K562 (cell line): ENCODE data around the gene THSD8. TPM values are rescaled to one million over a fixed set of nuclear protein-coding genes. Genes with fewer than 3 reads are reported as not detected.
A peak's percentile ranks its signal among the peaks of the same experiment; 100 is the strongest.

Source experiments
- ATAC-seq: fragments of 200-7000 bp; cut with Tn5 transposase; 3 replicates; pipeline ENCODE4 v1.9.1; 2020; ENCODE audit warnings: moderate library complexity
- BruUV-seq: library from RNA; stranded (reverse); fragments of 400-500 nt; replicated peaks from 2 replicates; lab custom pipeline; 2021; lab: Mats Ljungman, UMichigan
- CTCF ChIA-PET: fragments of 300-600 bp; formaldehyde crosslinking; extraction: SDS; loops from one replicate; lab custom pipeline; 2021; ENCODE audit warnings: low intra/inter-chr PET ratio; lab: Yijun Ruan, JAX
- POLR2A ChIA-PET: fragments of 300-600, 350-650 bp; sonication (Branson Sonifier 250); formaldehyde crosslinking; extraction: SDS; loops from one replicate; lab custom pipeline; 2021; ENCODE audit warnings: antibody characterized with exemption, inconsistent platforms; lab: Yijun Ruan, JAX
- DNase-seq, 4 experiments: peaks; one replicate each; pipeline versions ENCODE4 v3.0.0 to v3.0.0-alpha.2; 2011 to 2018; ENCODE audit warnings: low spot score in 3 of 4, mixed read lengths in 3 of 4; ENCODE audit errors: extremely low read depth in 1 of 4
- FAIRE-seq: peaks from 2 replicates; lab custom pipeline; 2011; peaks lifted over from hg19 to GRCh38; lab: Jason Lieb, UNC
- H2AFZ ChIP-seq: 2 replicates; pipeline ENCODE4 v1.6.0; 2011; ENCODE audit warnings: low read depth, low read length, control low read depth, inconsistent platforms
- H3K27ac ChIP-seq: fragments of 200-600 bp; 3 replicates; pipeline ENCODE4 v1.8.0; 2011; ENCODE audit warnings: low read depth, mild to moderate bottlenecking, control low read depth, inconsistent platforms, low read length, moderate library complexity, mixed read lengths; ENCODE audit errors: extremely low read depth
- H3K27me3 ChIP-seq, 2 experiments: fragments of 300-600 bp in 1 of 2; 2 replicates in 1 of 2; 3 replicates in 1 of 2; pipeline versions ENCODE4 v1.6.0 to v1.8.0; 2011; ENCODE audit warnings: inconsistent platforms in 2 of 2, low read length in 2 of 2, mild to moderate bottlenecking in 1 of 2, mixed read lengths in 1 of 2, moderate library complexity in 1 of 2; ENCODE audit not compliant: control insufficient read depth in 2 of 2, insufficient read depth in 2 of 2
- H3K36me3 ChIP-seq: fragments of 300-600 bp; 3 replicates; pipeline ENCODE4 v1.8.0; 2011; ENCODE audit warnings: mild to moderate bottlenecking, low read length, inconsistent platforms; ENCODE audit not compliant: control insufficient read depth, insufficient read depth
- H3K4me1 ChIP-seq, 2 experiments: fragments of 200-600 bp in 1 of 2; replicated peaks in 1 of 2; 2 replicates in 1 of 2; 3 replicates in 1 of 2; pipeline versions ENCODE4 v1.5.1 to v1.8.0; 2011; ENCODE audit warnings: inconsistent platforms in 2 of 2, low read length in 2 of 2, mild to moderate bottlenecking in 1 of 2, mixed read lengths in 1 of 2, moderate library complexity in 1 of 2; ENCODE audit not compliant: control insufficient read depth in 2 of 2, insufficient read depth in 2 of 2
- H3K4me2 ChIP-seq: 2 replicates; pipeline ENCODE4 v1.6.1; 2011; ENCODE audit warnings: low read length, control low read depth, inconsistent platforms, mixed read lengths; ENCODE audit not compliant: insufficient read depth
- H3K4me3 ChIP-seq: fragments of 200-600 bp; sonication (generic), shearing (Covaris generic); 2 replicates; pipeline ENCODE4 v1.5.1; 2016; ENCODE audit warnings: control low read depth, inconsistent platforms
- H3K79me2 ChIP-seq: fragments of 200-600 bp; 3 replicates; pipeline ENCODE4 v1.8.0; 2011; ENCODE audit warnings: low read length, inconsistent platforms; ENCODE audit not compliant: control insufficient read depth, insufficient read depth
- H3K9ac ChIP-seq, 2 experiments: 2 replicates each; pipeline versions ENCODE4 v1.6.0 to v1.6.1; 2011; ENCODE audit warnings: low read depth in 2 of 2, low read length in 2 of 2, control low read depth in 1 of 2, inconsistent platforms in 1 of 2, mild to moderate bottlenecking in 1 of 2, mixed read lengths in 1 of 2; ENCODE audit not compliant: insufficient read depth in 1 of 2
- H3K9me1 ChIP-seq: one replicate; pipeline ENCODE4 v1.6.0; 2011; ENCODE audit warnings: inconsistent platforms, mild to moderate bottlenecking, low read length, moderate library complexity; ENCODE audit not compliant: control insufficient read depth, insufficient read depth
- H3K9me3 ChIP-seq: replicated peaks from 2 replicates; pipeline ENCODE4 v1.5.1; 2011; ENCODE audit warnings: low read depth, low read length, inconsistent platforms; ENCODE audit not compliant: control insufficient read depth, insufficient read depth
- H4K20me1 ChIP-seq: replicated peaks from 2 replicates; pipeline ENCODE4 v1.6.1; 2011; ENCODE audit warnings: low read length, inconsistent platforms, mixed read lengths; ENCODE audit not compliant: control insufficient read depth, insufficient read depth
- BCOR ChIP-seq: fragments of 450-650 bp; IDR thresholded peaks from 2 replicates; pipeline ENCODE4 v1.6.1; 2016
- BRF1 ChIP-seq: IDR thresholded peaks from 3 replicates; pipeline ENCODE4 v1.6.1; 2011; ENCODE audit warnings: borderline replicate concordance, mild to moderate bottlenecking; ENCODE audit not compliant: insufficient read length; ENCODE audit errors: extremely low read depth
- FIP1L1 ChIP-seq: fragments of 200-400 bp; formaldehyde crosslinking; IDR thresholded peaks from 2 replicates; pipeline ENCODE4 v1.6.1; 2018; ENCODE audit warnings: mild to moderate bottlenecking, low read depth, low read length; ENCODE audit not compliant: poor library complexity, severe bottlenecking
- FOXA1 ChIP-seq: fragments of 450-650 bp; IDR thresholded peaks from 2 replicates; pipeline ENCODE4 v1.6.1; 2016; ENCODE audit warnings: mild to moderate bottlenecking, borderline replicate concordance
- FOXM1 ChIP-seq, 2 experiments: fragments of 450-650 bp in 1 of 2; sonication (generic) in 1 of 2; formaldehyde crosslinking in 1 of 2; IDR thresholded peaks; 2 replicates each; pipeline versions ENCODE4 v1.6.1 to v1.9.0; 2017 to 2022; ENCODE audit warnings: low read depth in 2 of 2, mild to moderate bottlenecking in 2 of 2, missing genetic modification reagents in 1 of 2, moderate library complexity in 1 of 2
- GATAD2A ChIP-seq: fragments of 450-650 bp; IDR thresholded peaks from 2 replicates; pipeline ENCODE4 v1.6.1; 2017
- HDAC2 ChIP-seq: fragments of 450-650 bp; IDR thresholded peaks from 2 replicates; pipeline ENCODE4 v1.6.1; 2016; ENCODE audit warnings: mild to moderate bottlenecking
- MECOM ChIP-seq: fragments of 250-450 bp; sonication (Bioruptor Pico); IDR thresholded peaks from 2 replicates; pipeline ENCODE4 v1.8.0; 2022; ENCODE audit warnings: inconsistent platforms
- NFRKB ChIP-seq: fragments of 450-650 bp; IDR thresholded peaks from 2 replicates; pipeline ENCODE4 v1.6.1; 2016; ENCODE audit warnings: low read depth
- NR1H2 ChIP-seq: sonication (generic); formaldehyde crosslinking; IDR thresholded peaks from 2 replicates; pipeline ENCODE4 v1.4.0; 2020; ENCODE audit warnings: mild to moderate bottlenecking, missing genetic modification reagents
- SMARCA5 ChIP-seq: fragments of 450-650 bp; IDR thresholded peaks from 2 replicates; pipeline ENCODE4 v1.6.1; 2016
- ZKSCAN8 ChIP-seq: fragments of 200-800 bp; sonication (Bioruptor generic); IDR thresholded peaks from 2 replicates; pipeline ENCODE4 v1.6.1; 2016; ENCODE audit warnings: missing genetic modification characterization, missing compliant biosample characterization
- ZNF583 ChIP-seq: fragments of 250-450 bp; sonication (Bioruptor Pico); IDR thresholded peaks from 2 replicates; pipeline ENCODE4 v1.4.0; 2020
- ZNF696 ChIP-seq: fragments of 250-450 bp; sonication (Bioruptor Pico); conservative IDR thresholded peaks from 2 replicates; pipeline ENCODE4 v1.4.0; 2020; ENCODE audit warnings: mild to moderate bottlenecking, moderate library complexity
- ZNF76 ChIP-seq: fragments of 250-450 bp; sonication (Bioruptor Pico); IDR thresholded peaks from 2 replicates; pipeline ENCODE4 v1.4.0; 2020; ENCODE audit warnings: mild to moderate bottlenecking, moderate library complexity, borderline replicate concordance
- WGBS: fragments of 100-300 bp; shearing (Covaris generic); methylation state at CpG from one replicate; pipeline ENCODE4 v1.1.6; 2016; ENCODE audit warnings: low coverage, mixed read lengths; ENCODE audit not compliant: insufficient coverage; ENCODE audit errors: missing lambda C conversion rate; 5-methylcytosine and 5-hydroxymethylcytosine counted together
- in situ Hi-C: fragments of 300-500 bp; cut with MboI; formaldehyde crosslinking; loops from 4 replicates; pipeline ENCODE4 v1.15.0; 2018; ENCODE audit warnings: inconsistent platforms, mixed read lengths
- intact Hi-C: fragments of 100-400 bp; cut with micrococcal nuclease; formaldehyde crosslinking; loops from 2 replicates; pipeline ENCODE4 v1.14.2; 2022
- polyA plus RNA-seq, 8 experiments: library from polyadenylated mRNA; depleted of rRNA in 4 of 8; stranded (reverse) in 5 of 8; unstranded in 3 of 8; fragments of >200 nt; fragmentation: Nextera tagmentation in 2 of 8; fragmentation: Illumina TruSeq in 1 of 8; extraction: Ambion mirVana in 2 of 8; extraction: Trizol in 1 of 8; gene quantifications; 2 replicates each; pipeline versions ENCODE4 v1.2.1 to v1.2.3, GENCODE V29; 2011 to 2014; ENCODE audit warnings: inconsistent platforms in 1 of 8, missing spikeins in 1 of 8
- total RNA-seq, 7 experiments: library from RNA; depleted of rRNA in 6 of 7; stranded (reverse); fragments of >200 nt in 6 of 7; fragmentation: Illumina TruSeq in 2 of 7; extraction: Trizol in 2 of 7; gene quantifications; 2 replicates each; pipeline versions ENCODE4 v1.2.1 to v1.2.3, GENCODE V29; 2011 to 2021; ENCODE audit warnings: low replicate concordance in 1 of 7
- TF ChIP-seq, protein P1 (sequence below): fragments of 200-800 bp; sonication (Bioruptor generic); IDR thresholded peaks from 2 replicates; pipeline ENCODE4 v1.6.1; 2017; ENCODE audit warnings: missing genetic modification characterization, missing compliant biosample characterization
- TF ChIP-seq, protein P2 (sequence below): fragments of 450-650 bp; IDR thresholded peaks from 2 replicates; pipeline ENCODE4 v1.7.1; 2018; ENCODE audit warnings: mild to moderate bottlenecking, low read depth; ENCODE audit not compliant: partially characterized antibody
- TF ChIP-seq, protein P3 (sequence below): fragments of 250-450 bp; sonication (Bioruptor Pico); IDR thresholded peaks from 2 replicates; pipeline ENCODE4 v1.4.0; 2020; ENCODE audit warnings: mild to moderate bottlenecking

The THSD8 gene
- total and polyA plus RNA-seq, 9 of the 15 experiments (the other 6 are each of a cell fraction or from before 2014, with no cell fraction given): 8.4 to 42.4 (median 19.9) TPM; not detected in 2

DNA sequence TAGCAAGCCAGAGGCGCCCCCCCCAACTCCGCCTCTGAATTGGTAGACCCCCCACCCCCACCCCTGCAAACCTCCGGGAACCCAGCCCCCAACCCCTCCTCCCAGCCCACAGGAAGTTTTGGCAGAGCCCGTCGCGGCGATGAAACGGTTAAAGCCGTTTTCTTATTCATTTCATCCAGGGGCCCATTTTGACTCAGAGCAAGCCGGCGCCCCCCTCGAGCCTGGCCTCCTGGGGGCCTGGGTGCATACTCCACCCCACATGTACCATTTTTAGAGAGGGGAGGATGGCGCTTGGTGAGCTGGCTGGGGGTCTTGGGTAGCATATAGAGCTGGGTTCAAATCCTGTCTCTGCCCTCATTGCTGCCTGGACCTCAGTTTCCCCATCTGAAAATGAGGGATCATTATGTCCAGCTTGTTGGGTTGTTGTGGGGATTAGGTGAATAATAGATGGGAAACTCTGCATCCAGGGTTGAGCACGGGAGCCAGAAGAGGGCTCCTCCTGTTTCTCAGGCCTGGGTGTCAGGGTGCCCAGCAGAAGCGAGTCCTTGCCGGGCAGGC lies 18.5 kb upstream of the THSD8 start:
- Histone ChIP-seq H3K9me1 (no peaks in the 10 kb centered on the region), H3K36me3 (no peaks in the 10 kb centered on the region), H3K4me1 (peaks cover 69 to 71% of the 10 kb centered on the region in 2 experiments), H3K27me3 (no peaks in the 10 kb centered on the region), H4K20me1 (no peaks in the 10 kb centered on the region), H3K79me2 (no peaks in the 10 kb centered on the region), H2AFZ (peak overlapping the region; percentile 82), H3K4me2 (peak overlapping the region; percentile 78), H3K27ac (peak overlapping the region; percentile 97), H3K4me3 (peak overlapping the region; percentile 43; the same call in 1 of the 2 replicates), H3K9ac (peak overlapping the region; percentile 73 to 91), H3K9me3 (no peaks in the 10 kb centered on the region)
- CTCF ChIA-PET: no interaction called here
- intact Hi-C loops (no loop called here), in situ Hi-C loops (no loop called here)
- FAIRE-seq: no peak
- POLR2A ChIA-PET: interaction anchor here (1.0 to 2.2 kb wide), 2 partner anchors 9 to 97 kb away, joined by 3 to 39 read pairs; partner anchors contain the start of genes DNASE2 and JUNB
- peak in 1 of 4 experiments; percentile 37 for DNase-seq
- WGBS: 23% methylated on average over 14 of the region's 16 CpGs
- ATAC-seq: no peak
- no TSS peak for BruUV-seq
- 0 out of 2 replicates have a peak, but pooled peaks have one; percentile 16 for TF ChIP-seq NFRKB
- 0 out of 2 replicates have a peak, but pooled peaks have one; percentile 11 for TF ChIP-seq MECOM (CRISPR knock-in tag)
- TF ChIP-seq FOXA1: no peak
- no peak for TF ChIP-seq FOXM1 (IDR thresholded peaks at IDR 0.05; ENCODE audit: low read depth)
- no peak for TF ChIP-seq FOXM1 (CRISPR knock-in tag; IDR thresholded peaks at IDR 0.05; ENCODE audit: low read depth)
- TF ChIP-seq, protein P1, sequence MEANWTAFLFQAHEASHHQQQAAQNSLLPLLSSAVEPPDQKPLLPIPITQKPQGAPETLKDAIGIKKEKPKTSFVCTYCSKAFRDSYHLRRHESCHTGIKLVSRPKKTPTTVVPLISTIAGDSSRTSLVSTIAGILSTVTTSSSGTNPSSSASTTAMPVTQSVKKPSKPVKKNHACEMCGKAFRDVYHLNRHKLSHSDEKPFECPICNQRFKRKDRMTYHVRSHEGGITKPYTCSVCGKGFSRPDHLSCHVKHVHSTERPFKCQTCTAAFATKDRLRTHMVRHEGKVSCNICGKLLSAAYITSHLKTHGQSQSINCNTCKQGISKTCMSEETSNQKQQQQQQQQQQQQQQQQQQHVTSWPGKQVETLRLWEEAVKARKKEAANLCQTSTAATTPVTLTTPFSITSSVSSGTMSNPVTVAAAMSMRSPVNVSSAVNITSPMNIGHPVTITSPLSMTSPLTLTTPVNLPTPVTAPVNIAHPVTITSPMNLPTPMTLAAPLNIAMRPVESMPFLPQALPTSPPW (CRISPR knock-in tag): no peak
- TF ChIP-seq, protein P2, sequence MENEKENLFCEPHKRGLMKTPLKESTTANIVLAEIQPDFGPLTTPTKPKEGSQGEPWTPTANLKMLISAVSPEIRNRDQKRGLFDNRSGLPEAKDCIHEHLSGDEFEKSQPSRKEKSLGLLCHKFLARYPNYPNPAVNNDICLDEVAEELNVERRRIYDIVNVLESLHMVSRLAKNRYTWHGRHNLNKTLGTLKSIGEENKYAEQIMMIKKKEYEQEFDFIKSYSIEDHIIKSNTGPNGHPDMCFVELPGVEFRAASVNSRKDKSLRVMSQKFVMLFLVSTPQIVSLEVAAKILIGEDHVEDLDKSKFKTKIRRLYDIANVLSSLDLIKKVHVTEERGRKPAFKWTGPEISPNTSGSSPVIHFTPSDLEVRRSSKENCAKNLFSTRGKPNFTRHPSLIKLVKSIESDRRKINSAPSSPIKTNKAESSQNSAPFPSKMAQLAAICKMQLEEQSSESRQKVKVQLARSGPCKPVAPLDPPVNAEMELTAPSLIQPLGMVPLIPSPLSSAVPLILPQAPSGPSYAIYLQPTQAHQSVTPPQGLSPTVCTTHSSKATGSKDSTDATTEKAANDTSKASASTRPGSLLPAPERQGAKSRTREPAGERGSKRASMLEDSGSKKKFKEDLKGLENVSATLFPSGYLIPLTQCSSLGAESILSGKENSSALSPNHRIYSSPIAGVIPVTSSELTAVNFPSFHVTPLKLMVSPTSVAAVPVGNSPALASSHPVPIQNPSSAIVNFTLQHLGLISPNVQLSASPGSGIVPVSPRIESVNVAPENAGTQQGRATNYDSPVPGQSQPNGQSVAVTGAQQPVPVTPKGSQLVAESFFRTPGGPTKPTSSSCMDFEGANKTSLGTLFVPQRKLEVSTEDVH: no peak
- TF ChIP-seq SMARCA5: no peak
- no peak for TF ChIP-seq ZNF76 (CRISPR knock-in tag)
- TF ChIP-seq, protein P3, sequence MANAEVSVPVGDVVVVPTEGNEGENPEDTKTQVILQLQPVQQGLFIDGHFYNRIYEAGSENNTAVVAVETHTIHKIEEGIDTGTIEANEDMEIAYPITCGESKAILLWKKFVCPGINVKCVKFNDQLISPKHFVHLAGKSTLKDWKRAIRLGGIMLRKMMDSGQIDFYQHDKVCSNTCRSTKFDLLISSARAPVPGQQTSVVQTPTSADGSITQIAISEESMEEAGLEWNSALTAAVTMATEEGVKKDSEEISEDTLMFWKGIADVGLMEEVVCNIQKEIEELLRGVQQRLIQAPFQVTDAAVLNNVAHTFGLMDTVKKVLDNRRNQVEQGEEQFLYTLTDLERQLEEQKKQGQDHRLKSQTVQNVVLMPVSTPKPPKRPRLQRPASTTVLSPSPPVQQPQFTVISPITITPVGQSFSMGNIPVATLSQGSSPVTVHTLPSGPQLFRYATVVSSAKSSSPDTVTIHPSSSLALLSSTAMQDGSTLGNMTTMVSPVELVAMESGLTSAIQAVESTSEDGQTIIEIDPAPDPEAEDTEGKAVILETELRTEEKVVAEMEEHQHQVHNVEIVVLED (CRISPR knock-in tag): no peak
- peak; percentile 41; the same call in 1 of the 2 replicates for TF ChIP-seq BCOR
- 0 out of 2 replicates have a peak, but pooled peaks have one; percentile 9 for TF ChIP-seq GATAD2A
- no peak for TF ChIP-seq BRF1
- no peak for TF ChIP-seq ZNF696
- TF ChIP-seq NR1H2: no peak
- no peak for TF ChIP-seq HDAC2
- TF ChIP-seq ZKSCAN8: no peak
- TF ChIP-seq ZNF583: no peak
- TF ChIP-seq FIP1L1: no peak
